B cell (primary cell): Measurements from ENCODE around the gene CROT. TPM values are rescaled to one million over a fixed set of nuclear protein-coding genes. Genes with fewer than 3 reads are reported as not detected.
A peak's percentile ranks its signal among the peaks of the same experiment; 100 is the strongest.

ENCODE experiments used
- ATAC-seq: fragments of 200-7000 bp; cut with Tn5 transposase; one replicate; pipeline ENCODE4 v1.10.0; 2021; ENCODE audit warnings: low read depth, mild to moderate bottlenecking, moderate number of reproducible peaks, moderate library complexity
- CTCF ChIA-PET: fragments of 350-600 bp; sonication (Branson Sonifier 250); formaldehyde crosslinking; loops from one replicate; lab custom pipeline; 2021; ENCODE audit warnings: antibody characterized with exemption, inconsistent platforms; lab: Charles Lee
- POLR2A ChIA-PET: fragments of 350-600 bp; sonication (Branson Sonifier 250); formaldehyde crosslinking; loops from one replicate; lab custom pipeline; 2021; ENCODE audit warnings: antibody characterized with exemption; lab: Charles Lee
- DNase-seq: peaks from one replicate; pipeline ENCODE4 v3.0.0; 2013
- H2AFZ ChIP-seq: 2 replicates; pipeline ENCODE4 v1.6.1; 2012; ENCODE audit warnings: mild to moderate bottlenecking, low read depth, low read length; ENCODE audit not compliant: insufficient read depth, poor library complexity, severe bottlenecking
- H3K27ac ChIP-seq, 2 donors: 1 replicate in 1 of 2; 2 replicates in 1 of 2; pipeline ENCODE4 v1.5.1; 2012 to 2013; ENCODE audit warnings: low read length in 2 of 2, mild to moderate bottlenecking in 2 of 2, moderate library complexity in 1 of 2
- H3K27me3 ChIP-seq, 4 experiments: fragments of 200-600 bp in 1 of 4; sonication (generic) in 1 of 4; replicated peaks in 1 of 4; 1 replicate in 2 of 4; 2 replicates in 2 of 4; pipeline versions ENCODE4 v1.6.1 to v1.7.0; 2013 to 2016; ENCODE audit warnings: low read length in 3 of 4, mild to moderate bottlenecking in 2 of 4, mixed read lengths in 1 of 4, moderate library complexity in 1 of 4; ENCODE audit not compliant: insufficient read depth in 4 of 4, control insufficient read depth in 3 of 4; ENCODE audit errors: control extremely low read depth in 1 of 4
- H3K36me3 ChIP-seq, 2 experiments: replicated peaks in 1 of 2; 1 replicate in 1 of 2; 2 replicates in 1 of 2; pipeline versions ENCODE4 v1.6.1 to v1.7.1; 2013; ENCODE audit warnings: low read length in 1 of 2; ENCODE audit not compliant: insufficient read depth in 2 of 2, control insufficient read depth in 1 of 2; ENCODE audit errors: control extremely low read depth in 1 of 2, extremely low read depth in 1 of 2
- H3K4me1 ChIP-seq, 2 donors: fragments of 200-600 bp in 1 of 2; sonication (generic) in 1 of 2; 1 replicate in 1 of 2; 2 replicates in 1 of 2; pipeline versions ENCODE4 v1.5.1 to v1.6.1; 2013 to 2017; ENCODE audit warnings: low read length in 2 of 2; ENCODE audit not compliant: control insufficient read depth in 2 of 2, insufficient read depth in 2 of 2
- H3K4me2 ChIP-seq: replicated peaks from 2 replicates; pipeline ENCODE3; 2012; ENCODE audit warnings: mild to moderate bottlenecking, low read depth, low read length; ENCODE audit not compliant: poor library complexity, severe bottlenecking
- H3K4me3 ChIP-seq, 5 experiments: fragments of 200-600 bp in 1 of 5; sonication (generic) in 1 of 5; 1 replicate in 3 of 5; 2 replicates in 2 of 5; pipeline versions ENCODE4 v1.5.1 to v1.7.0; 2011 to 2016; ENCODE audit warnings: low read length in 4 of 5, mild to moderate bottlenecking in 4 of 5, low read depth in 2 of 5, control low read depth in 1 of 5, moderate library complexity in 1 of 5; ENCODE audit not compliant: insufficient read depth in 1 of 5; ENCODE audit errors: control extremely low read depth in 1 of 5, extremely low read depth in 1 of 5
- H3K79me2 ChIP-seq: fragments of 200-600 bp; sonication (generic); one replicate; pipeline ENCODE4 v1.6.0; 2016; ENCODE audit warnings: low read length; ENCODE audit not compliant: control insufficient read depth, insufficient read depth
- H3K9ac ChIP-seq: fragments of 200-600 bp; sonication (generic); 2 replicates; pipeline ENCODE4 v1.6.1; 2017; ENCODE audit warnings: mild to moderate bottlenecking, low read length, moderate library complexity
- H3K9me3 ChIP-seq, 3 donors: one replicate each; pipeline versions ENCODE4 v1.6.1 to v1.7.1; 2013; ENCODE audit warnings: low read length in 2 of 3; ENCODE audit not compliant: control insufficient read depth in 2 of 3, insufficient read depth in 1 of 3; ENCODE audit errors: control extremely low read depth in 1 of 3
- H4K20me1 ChIP-seq: 2 replicates; pipeline ENCODE4 v1.6.0; 2012; ENCODE audit warnings: mild to moderate bottlenecking, low read length; ENCODE audit not compliant: insufficient read depth, control insufficient read depth, poor library complexity, severe bottlenecking
- H3K27ac Mint-ChIP-seq: one replicate; pipeline ENCODE4 v1.8.0; 2021; ENCODE audit warnings: mixed read lengths
- H3K27me3 Mint-ChIP-seq: one replicate; pipeline ENCODE4 v1.8.0; 2021; ENCODE audit warnings: mixed read lengths
- H3K4me1 Mint-ChIP-seq: one replicate; pipeline ENCODE4 v1.8.0; 2021; ENCODE audit warnings: mixed read lengths
- H3K4me3 Mint-ChIP-seq: one replicate; pipeline ENCODE4 v1.8.0; 2021; ENCODE audit warnings: mixed read lengths
- H3K9me3 Mint-ChIP-seq: one replicate; pipeline ENCODE4 v1.8.0; 2022; ENCODE audit warnings: mixed read lengths; ENCODE audit not compliant: insufficient read depth
- EZH2 ChIP-seq: IDR thresholded peaks from 2 replicates; pipeline ENCODE4 v1.6.1; 2012; ENCODE audit warnings: borderline replicate concordance, low read depth, mild to moderate bottlenecking, moderate library complexity, low read length; ENCODE audit not compliant: insufficient read depth, poor library complexity, severe bottlenecking
- WGBS: methylation state at CpG from one replicate; pipeline ENCODE4 v1.1.5; 2013; ENCODE audit warnings: missing lambda C conversion rate; ENCODE audit not compliant: insufficient coverage; 5-methylcytosine and 5-hydroxymethylcytosine counted together
- intact Hi-C: fragments of 100-400 bp; cut with micrococcal nuclease; formaldehyde crosslinking; loops from one replicate; pipeline ENCODE4 v1.10.0; 2022
- polyA plus RNA-seq: library from polyadenylated mRNA; depleted of rRNA; stranded (reverse); fragments of >200 nt; gene quantifications from 2 replicates; pipeline ENCODE4 v1.2.3, GENCODE V29; 2012
- small RNA-seq: library from RNA; depleted of rRNA; stranded (forward); fragments of <200 nt; gene quantifications from one replicate; pipeline ENCODE3, GENCODE V24; 2012; ENCODE audit warnings: low replicate concordance, low read depth; ENCODE audit not compliant: insufficient read length
- total RNA-seq, 2 donors: library from RNA; stranded (reverse); fragments of 120-200 nt in 1 of 2; gene quantifications; 1 replicate in 1 of 2; 2 replicates in 1 of 2; pipeline versions ENCODE4 v1.2.3 to v1.2.4, GENCODE V29; 2013 to 2022
- TF ChIP-seq, protein P1 (sequence below): fragments of 200-600 bp; IDR thresholded peaks from one replicate; pipeline ENCODE4 v1.8.0; 2022; ENCODE audit warnings: antibody characterized with exemption, mild to moderate bottlenecking

Gene CROT
- total and polyA plus RNA-seq, 2 donors (not counting 1 experiment from before 2014, with no cell fraction given) = 2.7 to 13.3 TPM

DNA sequence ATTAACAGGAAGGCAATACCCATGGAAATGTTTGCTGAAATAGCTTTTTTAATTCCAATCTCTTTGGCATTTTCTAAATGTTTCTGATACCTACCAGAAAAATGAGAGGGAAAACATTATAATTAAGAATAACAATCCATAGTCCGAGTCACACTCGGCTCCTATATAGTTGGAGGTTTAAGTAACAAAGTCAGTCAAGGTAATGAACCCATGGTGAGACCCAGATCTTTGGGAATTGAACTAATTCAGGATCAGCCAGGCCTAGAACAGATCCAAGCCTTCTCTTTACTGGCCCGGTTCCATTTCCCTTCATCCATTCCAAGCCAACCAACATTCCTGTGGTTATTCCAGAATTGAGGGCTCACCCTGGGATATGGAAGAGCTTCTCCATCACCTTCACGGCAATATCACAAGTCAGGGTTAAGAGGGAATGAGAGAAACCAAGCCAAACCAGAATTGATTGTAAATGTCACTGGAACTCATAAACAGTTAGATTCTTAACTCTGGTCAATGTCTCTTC lies 101.7 kb downstream of the CROT start:
- H3K27ac Mint-ChIP-seq = peak overlapping the region; percentile 6
- WGBS = no CpG with 5 or more reads among the region's 4 CpGs
- TF ChIP-seq EZH2 = no peak
- TF ChIP-seq, protein P1, sequence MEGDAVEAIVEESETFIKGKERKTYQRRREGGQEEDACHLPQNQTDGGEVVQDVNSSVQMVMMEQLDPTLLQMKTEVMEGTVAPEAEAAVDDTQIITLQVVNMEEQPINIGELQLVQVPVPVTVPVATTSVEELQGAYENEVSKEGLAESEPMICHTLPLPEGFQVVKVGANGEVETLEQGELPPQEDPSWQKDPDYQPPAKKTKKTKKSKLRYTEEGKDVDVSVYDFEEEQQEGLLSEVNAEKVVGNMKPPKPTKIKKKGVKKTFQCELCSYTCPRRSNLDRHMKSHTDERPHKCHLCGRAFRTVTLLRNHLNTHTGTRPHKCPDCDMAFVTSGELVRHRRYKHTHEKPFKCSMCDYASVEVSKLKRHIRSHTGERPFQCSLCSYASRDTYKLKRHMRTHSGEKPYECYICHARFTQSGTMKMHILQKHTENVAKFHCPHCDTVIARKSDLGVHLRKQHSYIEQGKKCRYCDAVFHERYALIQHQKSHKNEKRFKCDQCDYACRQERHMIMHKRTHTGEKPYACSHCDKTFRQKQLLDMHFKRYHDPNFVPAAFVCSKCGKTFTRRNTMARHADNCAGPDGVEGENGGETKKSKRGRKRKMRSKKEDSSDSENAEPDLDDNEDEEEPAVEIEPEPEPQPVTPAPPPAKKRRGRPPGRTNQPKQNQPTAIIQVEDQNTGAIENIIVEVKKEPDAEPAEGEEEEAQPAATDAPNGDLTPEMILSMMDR = no peak
- H3K9me3 Mint-ChIP-seq = no peaks in the 10 kb centered on the region
- Histone ChIP-seq H3K9ac (no peak overlapping the region), H2AFZ (no peak overlapping the region), H3K4me1 (peaks cover 5% of the 10 kb centered on the region in 2 donors), H3K4me3 (no peak overlapping the region), H3K4me2 (no peak overlapping the region), H3K9me3 (no peaks in the 10 kb centered on the region), H3K79me2 (no peaks in the 10 kb centered on the region), H3K27me3 (no peaks in the 10 kb centered on the region), H3K36me3 (peaks cover 15 to 58% of the 10 kb centered on the region in 2 experiments), H4K20me1 (no peaks in the 10 kb centered on the region), H3K27ac (no peak overlapping the region)
- ChIA-PET CTCF (interaction anchor here (1.1 kb wide), 1 partner anchor 34 kb away, joined by 3 read pairs; no protein-coding TSS in a partner anchor), POLR2A (no interaction called here)
- no peaks in the 10 kb centered on the region for H3K27me3 Mint-ChIP-seq
- H3K4me1 Mint-ChIP-seq = peaks cover 11% of the 10 kb centered on the region
- H3K4me3 Mint-ChIP-seq = no peak overlapping the region
- ATAC-seq (no peak), DNase-seq (no peak)
- intact Hi-C loops = no loop called here

DNA sequence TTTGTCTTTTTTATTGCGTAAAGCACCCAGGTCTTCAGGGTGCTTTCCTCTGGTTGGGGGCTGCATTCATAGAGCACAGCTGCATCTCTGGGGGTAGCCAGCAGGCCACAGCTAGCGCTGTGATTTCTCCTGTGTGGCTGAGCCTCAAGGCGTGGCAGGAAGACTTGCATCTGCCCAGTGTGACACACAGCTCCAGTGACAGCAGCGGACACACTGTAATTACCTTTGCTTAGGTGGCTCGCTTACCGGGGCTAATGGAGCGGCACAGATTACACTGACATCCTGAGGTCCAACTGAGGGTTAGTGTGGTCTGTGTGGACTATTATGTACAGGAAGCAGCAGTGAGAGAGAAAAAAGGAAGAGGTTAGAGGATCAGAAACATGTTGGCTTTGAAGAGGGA lies 102.9 kb downstream of the CROT start:
- H3K36me3 ChIP-seq = peaks cover 15 to 57% of the 10 kb centered on the region in 2 experiments
- no peaks in the 10 kb centered on the region for H4K20me1 ChIP-seq
- TF ChIP-seq, protein P1 = no peak
- no peak for TF ChIP-seq EZH2
- H3K4me1 ChIP-seq = peaks cover 5% of the 10 kb centered on the region in 2 donors
- H3K4me2 ChIP-seq = no peak overlapping the region
- Mint-ChIP-seq H3K27ac (no peak overlapping the region), H3K4me1 (peaks cover 11% of the 10 kb centered on the region), H3K27me3 (no peaks in the 10 kb centered on the region), H3K4me3 (no peak overlapping the region), H3K9me3 (no peaks in the 10 kb centered on the region)
- H3K4me3 ChIP-seq = no peak overlapping the region
- DNase-seq (no peak), ATAC-seq (no peak)
- H3K27me3 ChIP-seq = no peaks in the 10 kb centered on the region
- H3K9ac ChIP-seq = no peak overlapping the region
- H3K9me3 ChIP-seq = no peaks in the 10 kb centered on the region
- 55% methylated on average over 6 of the region's 7 CpGs for WGBS
- CTCF ChIA-PET = no interaction called here
- peak overlapping the region in 1 of 2 donors; percentile 46 for H3K27ac ChIP-seq
- H2AFZ ChIP-seq = no peak overlapping the region
- intact Hi-C loops = no loop called here
- no peaks in the 10 kb centered on the region for H3K79me2 ChIP-seq
- POLR2A ChIA-PET = no interaction called here

Small RNAs within 50 kb of the gene (small RNA-seq; reads per million reads assigned to genes)
- gene RF02195 (not detected), gene RF02196 (not detected)

Other genes starting within 250 kb of the CROT start
- 235 and 264 TPM in 2 replicates for gene DMTF1, start 193.2 kb upstream of the CROT start, total RNA-seq
- 139 and 159 TPM in 2 replicates for gene DMTF1, start 193.2 kb upstream of the CROT start, polyA plus RNA-seq
- 164 and 171 TPM in 2 replicates for gene TMEM243, start 125.9 kb upstream of the CROT start, total RNA-seq
- gene TMEM243, start 125.9 kb upstream of the CROT start, polyA plus RNA-seq = 161 and 203 TPM in 2 replicates
- gene ABCB4, start 130.0 kb downstream of the CROT start, total RNA-seq = 40.0 and 45.0 TPM in 2 replicates
- gene ABCB4, start 130.0 kb downstream of the CROT start, polyA plus RNA-seq = 16.6 and 27.5 TPM in 2 replicates